ENCODE data around the gene SNAP29.

Gene SNAP29

DNA sequence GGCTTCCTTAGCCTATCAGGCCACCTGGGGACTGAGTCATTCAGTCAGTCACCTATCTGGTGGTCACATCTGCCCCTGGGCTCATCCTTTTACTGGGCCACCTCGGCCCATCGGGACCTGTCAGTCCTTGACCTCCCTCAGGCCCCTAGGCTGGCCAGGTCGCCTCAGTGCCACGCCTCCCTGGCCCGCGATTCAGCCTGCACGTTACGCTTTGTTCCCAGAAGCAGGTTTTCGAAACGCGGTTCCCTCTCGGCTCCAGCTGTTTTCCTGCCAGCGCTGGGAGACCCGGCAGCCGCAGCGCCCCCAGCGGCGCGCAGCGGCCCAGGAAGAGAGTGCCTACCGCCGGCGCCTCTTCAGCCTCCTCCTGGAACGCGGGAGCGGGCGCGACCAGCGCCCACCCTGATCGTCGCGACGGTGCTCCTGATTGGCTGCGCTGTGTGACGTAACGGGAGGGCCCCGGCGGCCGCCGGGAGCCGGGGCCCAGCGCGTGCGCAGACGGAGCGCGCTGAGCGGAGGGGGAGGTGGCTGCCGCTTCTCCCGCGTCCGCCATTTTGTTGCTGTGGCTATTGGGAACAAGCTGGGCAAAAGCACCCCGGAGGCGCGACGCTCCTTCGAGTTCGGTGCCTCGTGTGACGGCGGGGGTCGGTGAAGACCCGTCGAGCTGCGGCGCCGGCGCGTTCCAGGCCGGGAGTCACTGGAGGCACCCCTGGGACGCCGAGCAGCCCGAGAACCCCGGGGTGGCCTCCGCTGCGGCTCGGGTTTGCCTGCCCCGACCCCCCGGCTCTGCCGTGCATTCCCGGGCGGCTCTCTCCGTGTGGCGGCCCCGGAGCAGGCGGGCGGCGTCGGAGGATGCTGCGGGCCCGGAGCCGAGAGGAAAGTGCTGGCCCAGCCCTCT, 58.4 kb downstream of the SNAP29 start, which contains the start of gene CRKL (continued):
- TF ChIP-seq ZNF138 (tag by site-specific recombination; IDR thresholded peaks at IDR 0.05; ENCODE audit: borderline replicate concordance) (no peak), ZNF324 (tag by site-specific recombination; IDR thresholded peaks at IDR 0.05) (0 out of 2 replicates have a peak, but pooled peaks have one; percentile 52)
- TF ChIP-seq, protein P1, sequence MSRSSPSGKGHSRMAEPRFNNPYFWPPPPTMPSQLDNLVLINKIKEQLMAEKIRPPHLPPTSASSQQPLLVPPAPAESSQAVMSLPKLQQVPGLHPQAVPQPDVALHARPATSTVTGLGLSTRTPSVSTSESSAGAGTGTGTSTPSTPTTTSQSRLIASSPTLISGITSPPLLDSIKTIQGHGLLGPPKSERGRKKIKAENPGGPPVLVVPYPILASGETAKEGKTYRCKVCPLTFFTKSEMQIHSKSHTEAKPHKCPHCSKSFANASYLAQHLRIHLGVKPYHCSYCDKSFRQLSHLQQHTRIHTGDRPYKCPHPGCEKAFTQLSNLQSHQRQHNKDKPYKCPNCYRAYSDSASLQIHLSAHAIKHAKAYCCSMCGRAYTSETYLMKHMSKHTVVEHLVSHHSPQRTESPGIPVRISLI (tag by site-specific recombination; IDR thresholded peaks at IDR 0.05) = no peak
- TF ChIP-seq, protein P2, sequence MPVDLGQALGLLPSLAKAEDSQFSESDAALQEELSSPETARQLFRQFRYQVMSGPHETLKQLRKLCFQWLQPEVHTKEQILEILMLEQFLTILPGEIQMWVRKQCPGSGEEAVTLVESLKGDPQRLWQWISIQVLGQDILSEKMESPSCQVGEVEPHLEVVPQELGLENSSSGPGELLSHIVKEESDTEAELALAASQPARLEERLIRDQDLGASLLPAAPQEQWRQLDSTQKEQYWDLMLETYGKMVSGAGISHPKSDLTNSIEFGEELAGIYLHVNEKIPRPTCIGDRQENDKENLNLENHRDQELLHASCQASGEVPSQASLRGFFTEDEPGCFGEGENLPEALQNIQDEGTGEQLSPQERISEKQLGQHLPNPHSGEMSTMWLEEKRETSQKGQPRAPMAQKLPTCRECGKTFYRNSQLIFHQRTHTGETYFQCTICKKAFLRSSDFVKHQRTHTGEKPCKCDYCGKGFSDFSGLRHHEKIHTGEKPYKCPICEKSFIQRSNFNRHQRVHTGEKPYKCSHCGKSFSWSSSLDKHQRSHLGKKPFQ (tag by site-specific recombination; IDR thresholded peaks at IDR 0.05) = 0 out of 2 replicates have a peak, but pooled peaks have one; percentile 44
- TF ChIP-seq, protein P3, sequence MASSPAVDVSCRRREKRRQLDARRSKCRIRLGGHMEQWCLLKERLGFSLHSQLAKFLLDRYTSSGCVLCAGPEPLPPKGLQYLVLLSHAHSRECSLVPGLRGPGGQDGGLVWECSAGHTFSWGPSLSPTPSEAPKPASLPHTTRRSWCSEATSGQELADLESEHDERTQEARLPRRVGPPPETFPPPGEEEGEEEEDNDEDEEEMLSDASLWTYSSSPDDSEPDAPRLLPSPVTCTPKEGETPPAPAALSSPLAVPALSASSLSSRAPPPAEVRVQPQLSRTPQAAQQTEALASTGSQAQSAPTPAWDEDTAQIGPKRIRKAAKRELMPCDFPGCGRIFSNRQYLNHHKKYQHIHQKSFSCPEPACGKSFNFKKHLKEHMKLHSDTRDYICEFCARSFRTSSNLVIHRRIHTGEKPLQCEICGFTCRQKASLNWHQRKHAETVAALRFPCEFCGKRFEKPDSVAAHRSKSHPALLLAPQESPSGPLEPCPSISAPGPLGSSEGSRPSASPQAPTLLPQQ (tag by site-specific recombination; IDR thresholded peaks at IDR 0.05) = 0 out of 2 replicates have a peak, but pooled peaks have one; percentile 78
- TF ChIP-seq, protein P4, sequence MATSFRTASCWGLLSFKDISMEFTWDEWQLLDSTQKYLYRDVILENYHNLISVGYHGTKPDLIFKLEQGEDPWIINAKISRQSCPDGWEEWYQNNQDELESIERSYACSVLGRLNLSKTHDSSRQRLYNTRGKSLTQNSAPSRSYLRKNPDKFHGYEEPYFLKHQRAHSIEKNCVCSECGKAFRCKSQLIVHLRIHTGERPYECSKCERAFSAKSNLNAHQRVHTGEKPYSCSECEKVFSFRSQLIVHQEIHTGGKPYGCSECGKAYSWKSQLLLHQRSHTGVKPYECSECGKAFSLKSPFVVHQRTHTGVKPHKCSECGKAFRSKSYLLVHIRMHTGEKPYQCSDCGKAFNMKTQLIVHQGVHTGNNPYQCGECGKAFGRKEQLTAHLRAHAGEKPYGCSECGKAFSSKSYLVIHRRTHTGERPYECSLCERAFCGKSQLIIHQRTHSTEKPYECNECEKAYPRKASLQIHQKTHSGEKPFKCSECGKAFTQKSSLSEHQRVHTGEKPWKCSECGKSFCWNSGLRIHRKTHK (tag by site-specific recombination; IDR thresholded peaks at IDR 0.05) = no peak

DNA sequence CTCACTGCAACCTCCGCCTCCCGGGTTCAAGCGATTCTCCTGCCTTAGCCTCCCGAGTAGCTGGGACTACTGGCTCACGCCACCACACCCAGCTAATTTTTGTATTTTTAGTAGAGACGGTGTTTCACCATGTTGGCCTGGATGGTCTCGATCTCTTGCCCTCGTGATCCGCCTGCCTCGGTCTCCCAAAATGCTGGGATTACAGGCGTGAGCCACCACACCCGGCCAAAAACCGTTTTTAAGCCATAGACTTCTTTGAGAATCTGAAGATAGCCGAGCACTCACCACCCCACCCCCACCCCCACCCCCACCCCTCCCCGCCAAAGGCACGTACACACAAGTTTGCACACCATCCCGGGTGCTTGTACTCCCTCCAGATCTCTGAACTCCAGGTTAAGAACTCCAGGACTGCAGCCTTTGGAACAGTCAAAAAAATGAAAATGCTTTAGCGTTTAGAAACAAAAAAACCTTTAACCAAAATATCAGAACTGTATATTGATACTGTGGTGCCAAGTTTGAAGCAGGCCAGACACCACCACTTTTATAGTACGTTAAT, 59.9 kb downstream of the SNAP29 start:
- TF ChIP-seq ZNF184 (tag by site-specific recombination; IDR thresholded peaks at IDR 0.05) (no peak), ZBTB17 (tag by site-specific recombination; IDR thresholded peaks at IDR 0.05) (peak; percentile 74), ZXDB (tag by site-specific recombination; IDR thresholded peaks at IDR 0.05) (peak; percentile 8; the same call in 1 of the 2 replicates), SP7 (tag by site-specific recombination; IDR thresholded peaks at IDR 0.05) (0 out of 2 replicates have a peak, but pooled peaks have one; percentile 9), KLF8 (tag by site-specific recombination; IDR thresholded peaks at IDR 0.05) (no peak), KLF1 (tag by site-specific recombination; IDR thresholded peaks at IDR 0.05) (0 out of 2 replicates have a peak, but pooled peaks have one; percentile 27)
- TF ChIP-seq, protein P5, sequence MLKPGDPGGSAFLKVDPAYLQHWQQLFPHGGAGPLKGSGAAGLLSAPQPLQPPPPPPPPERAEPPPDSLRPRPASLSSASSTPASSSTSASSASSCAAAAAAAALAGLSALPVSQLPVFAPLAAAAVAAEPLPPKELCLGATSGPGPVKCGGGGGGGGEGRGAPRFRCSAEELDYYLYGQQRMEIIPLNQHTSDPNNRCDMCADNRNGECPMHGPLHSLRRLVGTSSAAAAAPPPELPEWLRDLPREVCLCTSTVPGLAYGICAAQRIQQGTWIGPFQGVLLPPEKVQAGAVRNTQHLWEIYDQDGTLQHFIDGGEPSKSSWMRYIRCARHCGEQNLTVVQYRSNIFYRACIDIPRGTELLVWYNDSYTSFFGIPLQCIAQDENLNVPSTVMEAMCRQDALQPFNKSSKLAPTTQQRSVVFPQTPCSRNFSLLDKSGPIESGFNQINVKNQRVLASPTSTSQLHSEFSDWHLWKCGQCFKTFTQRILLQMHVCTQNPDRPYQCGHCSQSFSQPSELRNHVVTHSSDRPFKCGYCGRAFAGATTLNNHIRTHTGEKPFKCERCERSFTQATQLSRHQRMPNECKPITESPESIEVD (tag by site-specific recombination; IDR thresholded peaks at IDR 0.05) = peak; percentile 43
- TF ChIP-seq, protein P1 (tag by site-specific recombination; IDR thresholded peaks at IDR 0.05) = no peak
- TF ChIP-seq, protein P6, sequence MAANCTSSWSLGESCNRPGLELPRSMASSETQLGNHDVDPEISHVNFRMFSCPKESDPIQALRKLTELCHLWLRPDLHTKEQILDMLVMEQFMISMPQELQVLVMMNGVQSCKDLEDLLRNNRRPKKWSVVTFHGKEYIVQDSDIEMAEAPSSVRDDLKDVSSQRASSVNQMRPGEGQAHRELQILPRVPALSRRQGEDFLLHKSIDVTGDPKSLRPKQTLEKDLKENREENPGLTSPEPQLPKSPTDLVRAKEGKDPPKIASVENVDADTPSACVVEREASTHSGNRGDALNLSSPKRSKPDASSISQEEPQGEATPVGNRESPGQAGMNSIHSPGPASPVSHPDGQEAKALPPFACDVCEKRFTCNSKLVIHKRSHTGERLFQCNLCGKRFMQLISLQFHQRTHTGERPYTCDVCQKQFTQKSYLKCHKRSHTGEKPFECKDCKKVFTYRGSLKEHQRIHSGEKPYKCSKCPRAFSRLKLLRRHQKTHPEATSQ (tag by site-specific recombination; IDR thresholded peaks at IDR 0.05) = peak; percentile 14; the same call in 1 of the 2 replicates
- ChIA-PET POLR2A (interaction anchor here (0.6 to 1.4 kb wide), 5 partner anchors 26 to 64 kb away, joined by 3 to 6 read pairs (median 4); partner anchors contain the start of gene LZTR1), CTCF (interaction anchor here (0.6 to 1.0 kb wide), 3 partner anchors 33 to 142 kb away, joined by 3 to 5 read pairs (median 3); no protein-coding TSS in a partner anchor)
- Histone ChIP-seq H3K36me3 (ENCODE audit: control insufficient read depth in 2 of 2, insufficient read depth in 1 of 2, low read length in 2 of 2) (peaks cover 2 to 3% of the 10 kb centered on the region in 2 experiments; a peak in 2 of 3 replicates), H3K27ac (ENCODE audit: extremely low read depth, low read depth, low read length) (peak overlapping the region; percentile 82), H3K9me3 (ENCODE audit: control insufficient read depth, insufficient read depth, low read depth, low read length) (no peaks in the 10 kb centered on the region), H3K4me3 (ENCODE audit: low read depth, low read length) (peak overlapping the region; percentile 76), H3K4me1 (ENCODE audit: control insufficient read depth, insufficient read depth, low read length) (peaks cover 8% of the 10 kb centered on the region; the same call in 1 of the 2 replicates)
